Activated CD4-positive, alpha-beta T cell treated with anti-CD3 and anti-CD28 coated beads, Interleukin-10, Interleukin-2, amounts not matched to agents 100 ng/mL and 50 ng/mL, durations not matched to agents 16 hours and 8 hours (primary cell): ENCODE data around the gene ARSG.
"Not testable (repeated sequence)": the region's sequence is repeated elsewhere in the genome, so short reads cannot be mapped to it uniquely, and the experiment has no call there.

Source experiments
- DNase-seq: peaks from one replicate; pipeline ENCODE4 v3.0.0-alpha.2; 2020

ARSG gene

DNA sequence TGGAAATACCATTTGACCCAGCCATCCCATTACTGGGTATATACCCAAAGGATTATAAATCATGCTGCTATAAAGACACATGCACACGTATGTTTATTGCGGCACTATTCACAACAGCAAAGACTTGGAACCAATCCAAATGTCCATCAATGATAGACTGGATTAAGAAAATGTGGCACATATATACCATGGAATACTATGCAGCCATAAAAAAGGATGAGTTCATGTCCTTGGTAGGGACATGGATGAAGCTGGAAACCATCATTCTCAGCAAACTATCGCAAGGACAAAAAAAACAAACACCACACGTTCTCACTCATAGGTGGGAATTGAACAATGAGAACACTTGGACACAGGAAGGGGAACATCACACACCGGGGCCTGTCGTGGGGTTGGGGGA lies 9.3 kb upstream of the ARSG start:
- DNase-seq: not testable (repeated sequence)

DNA sequence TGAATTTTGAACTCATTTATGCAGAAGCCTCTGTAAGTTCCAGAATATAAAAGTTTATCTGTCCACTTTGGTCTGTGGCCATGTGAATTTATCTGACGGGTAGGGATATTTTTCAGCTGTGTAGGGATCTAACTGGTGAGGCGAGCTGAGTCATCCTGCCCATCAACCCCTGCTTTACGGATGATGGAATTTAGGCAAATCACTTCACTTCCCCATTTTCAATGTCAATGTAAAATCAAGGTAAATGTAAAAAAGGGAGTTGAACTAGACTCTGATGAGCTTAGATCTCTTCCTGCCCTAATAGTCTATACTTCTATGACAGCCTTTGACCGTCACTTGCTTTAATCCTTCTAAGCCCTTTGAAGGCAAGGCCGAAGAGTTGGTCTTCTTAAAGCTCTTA lies 2.9 kb upstream of the ARSG start:
- no peak for DNase-seq

DNA sequence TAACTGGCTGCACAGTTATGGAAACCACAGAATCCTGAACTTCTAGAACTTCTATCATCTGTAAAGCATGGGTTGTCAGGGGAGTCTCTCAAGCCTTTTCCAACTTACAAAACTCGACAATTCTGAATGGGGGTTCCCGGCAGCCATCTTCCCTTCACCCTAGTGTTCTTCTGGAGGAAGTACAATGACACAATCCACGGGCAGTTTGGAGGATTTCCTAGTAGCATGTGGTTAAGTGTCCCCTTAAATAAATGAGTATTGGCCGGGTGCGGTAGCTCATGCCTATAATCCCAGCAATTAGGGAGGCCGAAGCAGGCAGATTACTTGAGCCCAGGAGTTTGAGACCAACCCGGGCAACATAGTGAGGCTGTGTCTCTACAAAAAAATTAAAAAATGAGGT lies 2.5 kb upstream of the ARSG start:
- peak; percentile 34 for DNase-seq

DNA sequence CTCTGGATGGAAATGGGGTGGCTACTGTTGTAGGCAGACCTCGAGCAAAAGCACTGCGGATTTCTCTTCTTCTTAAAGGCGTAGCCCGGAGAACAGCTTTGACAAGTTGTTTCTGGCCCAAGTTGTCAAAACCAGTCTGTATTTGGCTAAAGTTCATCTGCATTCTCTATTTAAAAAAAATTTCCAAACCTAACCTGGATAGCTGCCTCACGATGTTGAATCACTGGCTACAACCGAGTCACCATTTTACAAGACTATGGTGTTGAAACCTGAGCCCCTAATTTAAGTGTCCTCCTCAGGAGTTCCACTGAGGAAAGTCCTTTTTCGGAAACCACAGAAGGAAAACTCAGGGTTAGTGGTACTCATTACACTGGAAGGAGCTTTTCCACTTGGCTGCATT lies 1.8 kb upstream of the ARSG start:
- no peak for DNase-seq

DNA sequence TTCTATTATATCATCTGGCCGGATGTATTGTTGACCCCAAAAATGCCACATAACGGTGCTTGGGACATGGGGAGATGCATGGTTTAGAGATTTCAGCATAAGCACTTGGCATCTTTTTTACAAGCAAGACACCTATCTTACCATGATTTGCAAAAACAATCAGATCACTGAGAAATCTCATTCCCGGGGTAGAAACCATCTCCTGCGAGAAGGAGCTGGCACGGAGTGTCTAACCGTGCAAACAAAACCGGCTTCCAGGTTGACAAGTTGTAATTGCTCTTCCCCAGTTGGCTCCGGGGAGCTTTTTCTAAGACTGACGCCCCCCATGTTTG lies 1.4 kb upstream of the ARSG start:
- DNase-seq: no peak

DNA sequence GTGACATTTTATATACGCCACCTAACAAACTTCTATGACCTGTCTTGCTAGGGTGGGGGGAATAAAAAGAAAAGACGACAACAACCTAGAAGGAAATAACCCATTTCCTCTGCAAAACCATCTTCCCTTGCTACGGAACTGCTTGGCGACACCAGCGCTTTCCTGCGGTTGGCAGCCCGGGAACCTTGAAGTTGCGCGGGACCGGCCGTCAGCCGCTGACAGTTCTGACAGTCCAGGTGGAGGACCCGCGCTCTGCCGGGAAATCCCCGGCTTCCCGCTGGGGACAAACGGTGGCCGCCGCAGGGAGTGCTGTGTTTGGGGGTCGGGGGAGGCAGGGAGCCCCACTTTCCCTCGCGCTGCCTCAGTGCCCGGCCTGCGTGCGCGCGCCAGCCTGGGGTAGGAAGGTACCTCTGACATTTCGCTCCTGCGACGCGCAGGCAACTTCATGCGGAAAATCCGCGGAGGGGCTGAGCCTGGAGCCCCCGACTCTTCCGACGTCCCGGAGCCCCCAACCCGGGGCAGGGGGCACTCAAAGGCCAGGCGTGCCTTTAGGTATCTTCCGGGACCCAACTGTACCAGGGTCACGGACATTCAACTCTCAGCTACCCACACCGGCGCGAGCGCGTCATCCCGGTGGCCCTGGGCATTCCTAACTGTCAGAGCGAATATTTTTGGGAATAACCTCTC lies 884 bp upstream of the ARSG start:
- peak; percentile 73 for DNase-seq

DNA sequence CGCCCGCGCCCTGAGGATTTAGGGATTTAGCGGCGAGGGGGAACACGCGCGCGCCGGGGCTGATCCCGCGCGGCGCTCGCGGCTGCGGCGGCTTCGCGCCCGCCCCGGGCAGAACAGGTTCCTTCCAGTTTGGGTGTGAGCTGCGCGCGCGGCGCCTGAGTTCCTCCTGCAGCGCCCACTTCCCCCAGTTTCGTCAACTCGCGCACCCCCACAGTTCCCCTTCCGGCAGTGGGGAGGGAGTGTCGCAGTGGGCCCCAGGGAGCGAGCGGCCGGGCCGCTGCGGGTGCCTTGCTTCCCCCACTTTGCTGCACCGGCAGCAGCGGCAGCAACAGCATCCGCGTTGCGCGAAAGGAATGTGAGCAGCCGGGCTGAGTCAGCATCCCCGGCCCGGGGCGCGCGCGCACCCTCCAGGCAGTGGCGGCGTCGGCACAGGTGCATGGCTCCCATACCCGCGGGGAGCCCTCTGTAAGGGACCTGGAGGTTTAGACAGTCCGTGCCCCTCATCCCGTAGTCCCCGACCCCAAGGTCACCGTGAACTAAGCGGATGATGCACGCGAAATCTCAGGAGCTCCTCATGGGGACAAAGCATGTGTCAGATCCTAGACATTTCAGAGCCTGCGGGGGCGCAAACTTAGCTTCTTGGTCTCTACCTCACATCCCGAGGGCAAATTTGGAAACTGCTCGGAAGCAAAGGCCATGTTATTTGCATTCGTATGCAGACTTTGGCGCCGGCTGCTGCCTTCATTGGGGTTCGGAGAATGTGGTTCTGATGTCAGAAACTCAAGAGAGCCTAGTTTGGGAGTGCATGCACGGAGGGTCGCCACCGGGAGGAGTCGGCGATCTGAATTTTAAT lies 767 bp downstream of the ARSG start:
- peak; percentile 94 for DNase-seq

DNA sequence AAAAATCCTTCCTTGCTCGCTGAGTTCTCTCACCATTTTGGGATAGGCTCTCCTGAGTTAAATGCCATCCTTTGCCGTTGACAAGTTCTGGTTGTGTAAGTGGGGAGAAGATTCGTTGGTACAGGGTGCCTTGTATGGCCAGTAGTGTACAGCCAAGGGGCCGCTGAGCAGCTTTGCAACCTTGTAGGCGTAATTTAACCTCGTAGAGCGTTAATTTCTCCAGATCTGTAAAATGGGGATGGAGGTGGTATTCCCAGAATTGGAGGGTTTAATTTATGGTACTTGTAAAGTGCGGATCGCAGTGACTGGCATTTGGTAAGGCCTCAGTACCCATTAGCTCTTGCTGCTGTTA lies 1.4 kb downstream of the ARSG start:
- no peak for DNase-seq

DNA sequence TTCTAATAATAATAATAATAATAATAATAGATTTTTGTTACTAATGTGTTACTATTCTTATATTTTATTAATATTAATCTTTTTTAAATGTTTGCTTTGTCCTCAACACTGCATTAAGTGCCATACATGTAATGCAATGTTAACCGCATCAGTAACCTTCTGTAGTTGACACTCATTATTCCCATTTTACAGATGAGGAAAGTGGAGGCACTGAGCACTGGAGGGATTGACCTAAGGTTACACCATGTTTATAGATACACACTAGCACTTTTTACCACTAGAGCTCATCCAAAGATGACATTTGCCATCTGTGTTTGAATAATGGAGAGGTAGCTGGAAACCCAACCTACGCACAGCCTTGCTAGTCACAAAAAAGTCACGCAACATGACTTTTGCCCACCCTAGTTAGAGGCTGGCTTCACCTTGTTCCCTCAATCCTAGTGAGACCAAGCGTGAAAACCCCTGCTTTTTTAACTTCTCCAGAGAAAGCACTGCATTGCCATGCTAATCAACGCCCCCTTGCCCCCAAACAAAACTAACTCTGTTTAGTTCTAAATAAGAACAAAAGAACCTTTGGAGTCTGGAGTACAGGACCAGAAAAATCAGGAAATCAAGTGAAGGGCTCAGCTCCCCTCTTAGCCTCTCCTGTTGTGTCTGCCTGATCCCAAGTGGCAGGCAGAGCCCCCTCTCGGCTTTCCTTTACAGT lies 2.3 kb downstream of the ARSG start:
- no peak for DNase-seq

DNA sequence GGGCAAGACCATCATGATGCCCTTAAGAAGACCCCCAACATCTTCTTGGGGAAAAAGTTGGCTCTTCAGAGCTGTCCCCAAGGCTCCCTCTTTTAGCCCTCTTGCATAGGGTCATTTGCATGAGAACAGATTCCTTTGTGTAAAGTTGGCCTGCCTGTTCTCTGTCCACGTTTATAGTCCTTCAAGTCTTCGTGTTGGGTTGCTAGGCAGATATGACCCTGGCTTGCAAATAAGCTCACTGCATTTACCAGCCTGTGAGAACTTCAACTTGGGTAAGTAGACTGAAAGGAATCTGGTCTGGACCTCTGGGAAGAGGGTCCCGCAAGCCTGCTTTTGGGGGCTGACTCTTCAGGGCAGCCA lies 2.9 kb downstream of the ARSG start:
- DNase-seq: no peak

DNA sequence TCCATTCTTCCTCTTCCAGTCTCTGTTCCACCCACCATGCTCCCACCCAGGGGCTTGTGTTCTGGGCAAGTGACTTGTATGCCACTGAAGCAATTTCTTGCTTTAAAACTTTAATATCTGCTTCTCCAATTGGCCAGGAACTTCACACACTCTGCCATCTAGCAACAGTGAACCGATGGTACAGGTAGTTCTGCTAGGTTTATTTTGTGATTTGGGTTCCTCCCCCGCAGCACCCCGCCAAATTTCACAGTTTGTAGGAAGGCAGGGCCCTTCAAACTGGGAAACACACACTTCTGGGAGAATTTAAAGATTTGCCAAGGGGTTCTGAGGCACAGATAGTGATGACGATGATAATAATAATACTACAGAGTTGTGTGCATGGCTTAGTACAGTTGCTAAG lies 3.3 kb downstream of the ARSG start:
- DNase-seq: no peak

DNA sequence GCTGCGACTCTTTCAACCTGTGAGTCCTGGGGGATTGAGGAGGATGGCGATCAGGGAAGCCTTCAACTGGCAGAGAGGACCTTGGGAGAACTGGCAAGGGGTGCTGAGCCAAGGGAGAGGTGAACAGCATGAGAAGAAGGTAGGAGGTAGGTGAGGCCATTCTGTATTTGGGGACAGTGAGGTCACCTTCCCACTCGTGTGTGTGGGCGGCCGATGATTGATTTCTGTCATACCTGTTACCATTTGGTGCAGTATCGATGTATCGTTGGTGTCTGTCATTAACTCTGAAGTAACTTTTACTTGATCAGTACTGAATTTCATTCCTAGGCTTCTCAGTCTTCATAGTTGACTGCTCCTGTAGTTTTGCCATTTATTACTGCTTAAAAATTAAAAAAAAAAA lies 3.8 kb downstream of the ARSG start:
- DNase-seq: peak; percentile 26

DNA sequence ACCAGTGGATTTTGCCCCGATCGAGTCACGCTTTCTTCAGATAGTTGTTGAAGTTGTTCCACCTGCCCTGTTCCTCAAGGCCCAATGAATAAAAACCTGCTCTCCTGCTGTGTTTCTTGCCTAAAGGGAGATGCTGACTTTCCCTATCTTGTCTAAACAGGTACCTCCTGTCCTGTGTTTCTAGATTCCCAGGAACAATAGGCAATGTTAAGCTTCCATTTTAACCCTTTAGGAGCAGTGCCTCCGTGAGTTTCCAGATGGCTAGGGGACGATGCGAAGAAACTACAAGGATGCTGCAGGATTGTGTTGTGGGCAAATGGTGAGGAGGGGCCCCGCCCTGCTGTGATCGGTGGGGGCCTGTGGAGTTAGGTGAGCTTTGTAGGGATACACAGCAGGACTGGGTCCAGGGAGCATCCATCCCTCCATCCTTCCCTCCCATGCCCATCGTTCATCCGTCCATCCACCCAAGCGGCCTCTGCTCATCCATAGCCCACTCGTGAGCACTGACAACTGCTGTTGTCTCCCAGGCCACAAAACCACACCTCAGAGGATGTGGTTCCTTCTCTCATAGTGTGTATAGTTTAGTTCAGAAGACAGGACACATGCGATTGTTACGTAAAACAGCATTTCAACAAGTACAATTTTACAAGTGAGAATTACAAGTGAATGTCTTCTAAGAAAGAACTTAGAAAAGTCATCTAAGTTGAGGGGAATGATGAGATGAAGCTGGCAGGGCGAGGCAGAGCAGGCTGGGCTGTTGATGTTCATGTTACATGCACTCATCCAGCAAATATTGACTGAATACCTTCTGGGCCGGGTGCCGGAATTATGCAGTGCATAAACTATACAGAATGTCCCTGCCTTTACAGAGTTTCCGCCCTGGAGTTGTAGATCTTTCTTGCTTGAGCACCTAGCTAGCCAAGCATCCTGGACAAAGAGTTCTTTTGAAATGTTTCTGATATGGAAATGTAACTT lies 5.2 kb downstream of the ARSG start:
- peak; percentile 82 for DNase-seq

DNA sequence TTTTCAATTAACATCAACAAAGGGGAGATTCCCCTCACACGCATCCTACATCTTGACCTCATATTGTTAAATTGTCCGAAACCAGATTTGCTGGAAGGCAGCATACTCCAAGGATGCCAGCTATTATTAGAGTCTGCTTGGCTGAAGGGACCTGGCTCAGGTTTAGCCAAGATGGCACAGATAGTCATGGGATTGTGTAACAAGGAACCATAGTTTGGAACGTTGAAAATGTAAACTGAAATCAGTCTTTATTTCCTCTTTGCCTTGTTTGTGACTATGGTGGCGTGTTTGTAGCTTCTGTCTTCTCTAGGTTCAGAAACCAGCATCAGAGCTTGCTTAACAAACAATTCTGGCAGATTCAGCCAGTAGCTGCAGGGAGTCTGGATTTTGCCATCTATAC lies 5.9 kb downstream of the ARSG start:
- DNase-seq: no peak

DNA sequence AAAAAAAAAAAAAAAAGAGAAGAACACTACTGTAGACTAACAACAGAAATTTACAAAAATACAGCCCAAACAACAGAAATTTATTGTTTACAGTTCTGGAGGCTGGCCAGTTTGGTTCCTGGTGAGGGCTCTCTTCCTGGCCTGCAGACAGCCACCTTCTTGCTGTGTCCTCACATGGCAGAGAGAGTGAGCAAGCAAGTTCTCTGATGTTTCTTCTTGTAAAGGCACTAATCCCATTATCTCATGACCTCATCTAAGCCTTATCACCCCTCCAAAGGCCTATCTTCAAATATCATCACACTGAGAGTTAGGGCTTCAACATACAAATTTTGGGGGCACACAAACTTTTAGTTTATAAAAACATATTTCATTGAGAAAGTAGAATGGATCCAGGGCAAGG lies 7.3 kb downstream of the ARSG start:
- no peak for DNase-seq

DNA sequence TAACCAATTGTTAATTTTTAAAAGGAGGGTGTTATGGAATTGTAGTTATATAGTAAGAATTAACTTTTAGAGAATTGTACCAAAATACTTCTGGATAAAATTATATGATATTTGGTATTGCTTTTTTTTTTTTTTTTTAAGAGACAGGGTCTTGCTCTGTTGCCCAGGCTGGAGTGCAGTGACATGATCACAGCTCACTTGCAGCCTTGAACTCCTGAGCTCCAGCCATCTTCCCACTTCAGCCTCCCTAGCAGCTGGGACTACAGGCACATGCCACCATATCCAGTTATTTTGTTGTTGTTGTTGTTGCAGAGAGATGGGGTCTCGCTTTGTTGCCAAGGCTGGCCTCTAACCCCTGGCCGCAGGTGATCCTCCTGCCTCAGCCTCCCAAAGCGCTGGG lies 8.5 kb downstream of the ARSG start:
- no peak for DNase-seq

DNA sequence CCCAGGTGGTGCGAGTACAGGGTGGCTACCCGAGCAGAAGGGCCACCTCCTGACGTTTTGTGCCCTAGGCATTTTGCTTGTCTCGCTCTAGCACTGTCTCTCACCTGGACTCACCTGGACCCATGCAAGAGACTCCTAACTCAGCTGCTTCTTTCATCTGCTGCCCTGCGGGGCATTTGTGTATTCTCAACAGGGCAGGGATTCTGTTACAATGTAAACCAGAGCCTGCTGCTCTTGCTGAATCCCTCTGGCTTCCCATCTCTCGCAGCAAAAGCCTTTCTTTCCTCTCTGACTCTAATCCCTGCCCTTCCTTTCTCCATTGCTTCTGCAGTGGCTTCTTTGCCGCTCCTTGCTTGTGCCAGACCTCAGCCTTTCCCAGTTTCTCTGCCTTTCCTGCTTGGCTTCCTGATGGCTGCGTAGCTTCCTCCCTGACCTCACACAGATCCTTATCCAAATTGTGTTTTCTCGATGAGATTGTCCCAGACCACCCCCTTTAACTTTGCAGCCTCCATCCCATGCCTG lies 10.2 kb downstream of the ARSG start:
- no peak for DNase-seq

DNA sequence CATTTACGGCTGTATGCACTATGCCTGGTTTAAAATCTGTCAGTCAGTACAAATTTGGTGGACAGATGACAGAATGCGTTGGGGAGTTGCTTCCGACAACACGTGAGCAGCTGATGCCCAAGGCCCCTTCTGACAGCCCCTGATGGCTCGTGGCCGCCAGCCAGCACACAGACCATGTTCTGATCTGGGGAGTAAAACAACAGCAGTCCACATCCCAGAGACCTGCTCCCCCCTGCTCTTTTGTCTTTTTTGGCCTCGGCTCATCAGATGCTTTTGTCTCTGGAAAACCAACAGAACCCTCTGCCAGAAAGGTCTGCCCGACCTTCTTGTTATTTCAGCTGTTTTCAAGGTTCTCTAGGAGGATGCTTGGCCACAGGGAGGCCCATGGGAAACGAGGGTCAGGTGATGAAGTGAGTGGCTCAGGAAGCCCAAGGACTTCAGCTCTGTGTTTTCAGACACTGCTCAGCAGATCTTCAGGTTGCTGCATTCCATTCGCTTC lies 10.8 kb downstream of the ARSG start:
- no peak for DNase-seq

DNA sequence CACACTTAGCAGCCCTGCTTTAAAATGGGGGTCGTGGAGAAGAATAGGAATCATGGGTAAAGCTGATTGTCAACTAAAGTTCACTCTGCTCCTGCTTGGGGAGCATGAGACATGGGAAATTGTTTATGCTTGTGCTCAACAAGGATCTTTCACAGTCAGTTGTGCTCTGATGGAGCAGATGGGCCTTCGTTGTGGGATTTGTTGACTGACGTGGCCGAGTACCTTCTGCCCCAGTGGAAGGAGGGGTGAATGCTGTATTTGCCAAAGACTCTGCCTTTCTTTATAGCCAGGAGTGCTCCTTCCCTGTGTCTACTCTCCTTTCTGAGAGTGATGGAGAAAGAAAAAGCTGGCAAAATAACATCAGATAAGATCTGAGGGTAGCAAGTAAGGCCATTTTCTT lies 11.4 kb downstream of the ARSG start:
- no peak for DNase-seq

DNA sequence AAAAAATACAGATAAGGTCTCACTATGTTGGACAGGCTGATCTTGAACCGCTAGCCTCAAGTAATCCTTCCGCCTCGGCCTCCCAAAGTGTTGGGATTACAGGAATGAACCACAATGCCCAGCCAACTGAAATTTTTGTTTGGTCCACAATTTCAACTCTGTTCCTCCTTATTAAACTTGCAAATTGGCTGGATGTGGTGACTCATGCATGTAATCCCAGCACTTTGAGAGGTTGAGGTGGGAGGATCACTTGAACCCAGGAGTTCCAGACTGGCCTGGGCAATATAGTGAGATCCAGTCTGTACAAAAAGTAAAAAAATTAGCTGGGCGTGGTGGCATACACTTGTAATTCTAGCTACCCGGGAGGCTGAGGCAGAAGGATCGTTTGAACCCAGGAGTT lies 13.4 kb downstream of the ARSG start:
- DNase-seq: no peak

DNA sequence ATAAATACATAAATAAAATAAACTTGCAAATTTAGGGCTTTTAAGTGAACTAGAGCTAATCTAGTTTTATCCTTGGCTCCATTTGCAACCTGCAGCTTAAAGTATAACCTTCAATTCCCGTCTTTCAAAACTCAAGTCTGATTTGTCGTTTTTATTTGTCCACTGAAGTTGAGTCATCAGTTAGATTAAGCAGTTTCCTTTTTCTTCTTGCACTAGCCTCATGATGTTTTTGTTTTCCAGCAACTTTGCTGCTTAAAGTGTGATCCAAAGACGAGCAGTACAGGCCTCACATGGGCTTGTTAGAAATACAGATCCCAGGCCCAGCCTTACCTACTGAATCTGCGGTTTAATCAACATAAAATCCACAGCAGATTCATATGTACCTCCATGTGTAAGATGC lies 13.8 kb downstream of the ARSG start:
- DNase-seq: no peak

DNA sequence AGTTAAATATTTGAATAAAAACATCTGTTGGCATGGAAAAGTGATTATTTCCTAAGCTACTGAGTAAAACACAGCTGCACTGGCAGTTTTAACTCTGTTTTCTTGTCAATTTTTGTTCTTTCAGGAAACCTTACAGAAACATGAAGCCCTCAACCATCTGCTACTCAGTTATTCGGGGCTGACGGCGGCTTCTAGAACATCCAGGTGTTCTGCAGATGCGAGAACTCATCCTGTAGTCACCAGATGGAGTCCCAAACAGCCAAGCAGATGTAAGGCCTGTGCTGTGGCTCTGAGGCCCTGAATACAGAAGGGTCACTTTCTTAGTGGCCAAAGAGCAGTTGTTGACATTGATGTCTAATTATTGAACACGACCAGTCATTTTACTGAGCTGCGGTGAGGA lies 15.5 kb downstream of the ARSG start:
- no peak for DNase-seq

DNA sequence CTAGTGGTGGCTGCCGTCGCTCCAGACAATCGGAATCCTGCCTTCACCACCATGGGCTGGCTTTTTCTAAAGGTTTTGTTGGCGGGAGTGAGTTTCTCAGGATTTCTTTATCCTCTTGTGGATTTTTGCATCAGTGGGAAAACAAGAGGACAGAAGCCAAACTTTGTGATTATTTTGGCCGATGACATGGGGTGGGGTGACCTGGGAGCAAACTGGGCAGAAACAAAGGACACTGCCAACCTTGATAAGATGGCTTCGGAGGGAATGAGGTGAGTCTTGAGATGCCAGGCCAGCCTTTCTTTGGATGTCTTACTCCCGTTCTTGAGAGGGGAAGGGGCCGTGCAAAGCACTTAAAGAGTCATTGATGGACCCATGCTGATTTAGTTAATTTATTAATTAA lies 16.1 kb downstream of the ARSG start:
- no peak for DNase-seq
